Neural cell (in vitro differentiated cells): Measurements from ENCODE around the gene FOCAD. TPM values are rescaled to one million over a fixed set of nuclear protein-coding genes. Genes with fewer than 3 reads are reported as not detected.

Experiments used
- H2AFZ ChIP-seq: fragments of 200-600, 300-800 bp; sonication (generic), shearing (Covaris generic); 2 replicates; pipeline ENCODE4 v1.6.0; 2014; ENCODE audit warnings: low read depth, mild to moderate bottlenecking, antibody characterized with exemption, low read length, moderate library complexity
- H3F3A ChIP-seq: fragments of 200-600 bp; shearing (Covaris generic); 2 replicates; pipeline ENCODE4 v1.6.1; 2016; ENCODE audit warnings: mild to moderate bottlenecking, moderate library complexity, mixed read lengths, antibody characterized with exemption, low read length; ENCODE audit not compliant: insufficient read depth, poor library complexity, severe bottlenecking
- H3K27ac ChIP-seq: fragments of 200-600, 300-800 bp; sonication (generic), shearing (Covaris generic); 2 replicates; pipeline ENCODE4 v1.5.1; 2014; ENCODE audit warnings: mild to moderate bottlenecking, low read length, moderate library complexity
- H3K27me3 ChIP-seq: fragments of 300-800, 200-600 bp; sonication (generic), shearing (Covaris generic); 2 replicates; pipeline ENCODE4 v1.6.0; 2014; ENCODE audit warnings: mild to moderate bottlenecking, low read depth, low read length, moderate library complexity; ENCODE audit not compliant: insufficient read depth
- H3K36me3 ChIP-seq: fragments of 300-800, 200-600 bp; sonication (generic), shearing (Covaris generic); 2 replicates; pipeline ENCODE4 v1.5.1; 2014; ENCODE audit warnings: mild to moderate bottlenecking, antibody characterized with exemption, low read length, moderate library complexity; ENCODE audit not compliant: insufficient read depth
- H3K4me2 ChIP-seq: fragments of 300-800, 200-600 bp; sonication (generic), shearing (Covaris generic); 2 replicates; pipeline ENCODE4 v1.6.0; 2014; ENCODE audit warnings: mild to moderate bottlenecking, low read length
- H3K4me3 ChIP-seq: fragments of 300-800, 200-600 bp; sonication (generic), shearing (Covaris generic); 2 replicates; pipeline ENCODE4 v1.5.1; 2014; ENCODE audit warnings: mild to moderate bottlenecking, low read length, moderate library complexity
- H3K79me2 ChIP-seq: fragments of 200-600 bp; shearing (Covaris generic); replicated peaks from 2 replicates; pipeline ENCODE4 v1.6.0; 2014; ENCODE audit warnings: mild to moderate bottlenecking, low read length, moderate library complexity; ENCODE audit not compliant: insufficient read depth
- H3K9ac ChIP-seq: fragments of 300-800, 200-600 bp; sonication (generic), shearing (Covaris generic); 2 replicates; pipeline ENCODE4 v1.6.1; 2016; ENCODE audit warnings: mild to moderate bottlenecking, low read length, mixed read lengths
- H3K9me2 ChIP-seq: fragments of 200-600 bp; shearing (Covaris generic); 2 replicates; pipeline ENCODE4 v1.6.1; 2016; ENCODE audit warnings: mild to moderate bottlenecking, low read length, mixed read lengths; ENCODE audit not compliant: insufficient read depth
- H3K9me3 ChIP-seq: fragments of 200-600, 300-800 bp; sonication (generic), shearing (Covaris generic); 2 replicates; pipeline ENCODE4 v1.6.1; 2016; ENCODE audit warnings: mild to moderate bottlenecking, mixed run types, low read length, moderate library complexity, mixed read lengths
- H4K20me1 ChIP-seq: fragments of 200-600 bp; shearing (Covaris generic); 2 replicates; pipeline ENCODE4 v1.6.1; 2016; ENCODE audit warnings: mild to moderate bottlenecking, mixed run types; ENCODE audit not compliant: insufficient read depth
- EP300 ChIP-seq: fragments of 450-650 bp; conservative IDR thresholded peaks from 2 replicates; pipeline ENCODE4 v1.6.1; 2014; ENCODE audit warnings: antibody characterized with exemption, mild to moderate bottlenecking, moderate library complexity; ENCODE audit not compliant: poor library complexity, severe bottlenecking
- EZH2 ChIP-seq: fragments of 200-600, 300-800 bp; shearing (Covaris generic), sonication (generic); IDR thresholded peaks from 2 replicates; pipeline ENCODE4 v1.6.1; 2014; ENCODE audit warnings: antibody characterized with exemption, low read length, borderline replicate concordance, mild to moderate bottlenecking; ENCODE audit not compliant: insufficient read depth, poor library complexity, severe bottlenecking
- MXI1 ChIP-seq: fragments of 450-650 bp; conservative IDR thresholded peaks from 2 replicates; pipeline ENCODE4 v1.6.1; 2014; ENCODE audit warnings: antibody characterized with exemption, mild to moderate bottlenecking; ENCODE audit not compliant: poor library complexity, severe bottlenecking
- POLR2AphosphoS5 ChIP-seq: IDR thresholded peaks from 2 replicates; pipeline ENCODE4 v1.6.1; 2012
- RAD21 ChIP-seq: fragments of 450-650 bp; conservative IDR thresholded peaks from 2 replicates; pipeline ENCODE4 v1.6.1; 2014; ENCODE audit warnings: antibody characterized with exemption, mild to moderate bottlenecking, moderate library complexity
- SMC3 ChIP-seq: fragments of 450-650 bp; conservative IDR thresholded peaks from 2 replicates; pipeline ENCODE4 v1.6.1; 2014; ENCODE audit warnings: antibody characterized with exemption, mild to moderate bottlenecking, moderate library complexity; ENCODE audit not compliant: poor library complexity
- TAF1 ChIP-seq: IDR thresholded peaks from 2 replicates; pipeline ENCODE4 v1.6.1; 2012; ENCODE audit warnings: low read depth
- polyA minus RNA-seq: library from RNA; depleted of rRNA, polyadenylated mRNA; stranded (reverse); fragments of >200 nt; gene quantifications from 2 replicates; pipeline ENCODE4 v1.2.3, GENCODE V29; 2014
- polyA plus RNA-seq: library from polyadenylated mRNA; depleted of rRNA; stranded (reverse); fragments of >200 nt; gene quantifications from 2 replicates; pipeline ENCODE4 v1.2.3, GENCODE V29; 2014
- TF ChIP-seq, protein P1 (sequence below): fragments of 450-650 bp; IDR thresholded peaks from 2 replicates; pipeline ENCODE4 v1.5.1; 2014; ENCODE audit warnings: antibody characterized with exemption, mild to moderate bottlenecking, moderate library complexity; ENCODE audit not compliant: poor library complexity, severe bottlenecking
- TF ChIP-seq, protein P2 (sequence below): IDR thresholded peaks from 2 replicates; pipeline ENCODE4 v1.6.1; 2012; ENCODE audit warnings: borderline replicate concordance

FOCAD gene, protein sequence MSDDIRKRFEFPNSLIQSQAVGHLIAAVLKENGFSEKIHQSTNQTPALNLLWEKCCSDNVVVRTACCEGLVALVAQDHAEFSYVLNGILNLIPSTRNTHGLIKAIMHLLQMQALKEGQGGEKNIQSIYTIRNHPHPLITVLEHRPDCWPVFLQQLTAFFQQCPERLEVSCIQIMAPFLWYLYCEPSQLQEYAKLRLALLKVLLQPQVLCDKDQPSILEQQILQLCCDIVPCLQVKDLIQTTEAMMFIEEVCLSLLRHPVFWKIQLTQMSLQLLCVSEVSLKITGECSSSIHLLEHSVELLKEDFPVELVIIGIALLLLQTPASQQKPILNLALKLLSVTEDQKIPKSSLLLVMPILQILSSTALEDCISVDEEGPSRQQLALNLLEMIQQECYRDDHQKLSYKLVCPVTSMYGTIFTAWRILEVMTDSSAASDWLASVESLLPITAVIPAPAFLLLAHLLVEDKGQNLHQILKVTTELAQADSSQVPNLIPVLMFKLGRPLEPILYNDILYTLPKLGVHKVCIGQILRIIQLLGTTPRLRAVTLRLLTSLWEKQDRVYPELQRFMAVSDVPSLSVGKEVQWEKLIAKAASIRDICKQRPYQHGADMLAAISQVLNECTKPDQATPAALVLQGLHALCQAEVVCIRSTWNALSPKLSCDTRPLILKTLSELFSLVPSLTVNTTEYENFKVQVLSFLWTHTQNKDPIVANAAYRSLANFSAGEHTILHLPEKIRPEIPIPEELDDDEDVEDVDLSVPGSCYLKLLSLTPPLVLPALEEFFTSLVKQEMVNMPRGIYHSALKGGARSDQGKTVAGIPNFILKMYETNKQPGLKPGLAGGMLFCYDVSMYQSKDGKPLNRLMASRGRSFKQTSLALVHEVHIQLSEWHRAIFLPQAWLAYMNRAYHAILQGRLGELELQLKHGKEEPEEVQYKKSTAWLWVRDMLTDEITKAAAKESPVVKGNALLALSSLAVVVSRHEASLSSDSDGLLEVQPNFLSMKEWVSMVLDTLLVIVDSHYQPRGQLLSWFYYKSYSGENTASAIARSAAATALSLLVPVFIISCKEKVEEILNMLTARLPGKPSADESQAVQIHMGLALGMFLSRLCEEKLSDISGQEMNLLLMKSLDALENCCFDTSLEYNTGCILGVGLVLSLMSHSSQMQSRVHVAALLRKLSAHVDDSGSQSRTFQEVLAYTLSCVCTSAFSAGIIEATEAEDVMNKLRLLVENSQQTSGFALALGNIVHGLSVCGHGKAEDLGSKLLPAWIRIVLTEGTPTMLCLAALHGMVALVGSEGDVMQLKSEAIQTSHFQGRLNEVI (N-terminal part only)
- polyA plus RNA-seq (23.5 and 39.5 TPM in 2 replicates), polyA minus RNA-seq (108 and 165 TPM in 2 replicates)

DNA sequence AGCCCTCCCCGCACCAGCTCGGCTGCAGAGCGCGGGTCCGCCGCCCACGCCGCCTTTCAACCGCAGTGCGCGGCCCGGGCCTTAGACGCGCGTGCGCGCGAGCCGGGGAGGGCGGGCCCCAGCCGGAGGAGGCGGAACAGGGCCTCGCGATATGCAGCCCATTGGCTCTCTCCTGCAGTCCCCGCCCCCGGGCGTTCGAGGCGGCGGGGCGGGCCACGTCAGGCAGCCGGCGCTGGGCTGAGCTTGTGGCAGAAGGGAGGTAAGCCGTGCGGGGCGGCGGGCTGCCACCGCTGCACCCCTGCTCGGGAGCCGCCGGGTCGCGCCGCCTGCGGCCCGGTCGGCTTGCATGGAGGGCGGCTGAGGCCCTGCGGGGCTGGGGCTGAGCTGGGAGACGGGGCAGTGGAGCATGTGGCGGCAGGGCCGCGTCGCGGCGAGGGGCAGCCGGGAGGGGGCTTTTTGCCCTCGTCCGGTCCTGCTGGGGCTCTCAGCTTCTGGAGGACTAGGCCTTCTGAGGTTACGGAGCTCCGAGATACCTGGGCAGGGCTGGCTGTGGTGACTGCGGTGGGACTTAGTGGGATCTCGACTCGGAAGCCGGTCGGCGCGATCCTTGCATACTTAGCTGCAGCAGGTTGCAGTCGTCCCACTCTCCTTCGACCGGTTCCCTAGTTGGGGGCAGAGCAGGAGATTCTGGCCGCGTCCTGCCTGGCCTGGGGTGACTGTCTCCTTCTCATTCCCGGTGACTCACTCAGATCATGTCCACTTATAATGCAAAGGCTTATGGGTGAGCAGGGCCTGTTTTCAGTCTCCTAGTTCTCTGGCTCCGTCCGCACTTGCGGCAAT is at the start of gene FOCAD:
Gene FOCAD (plus strand): TSS at position 225 of the 840 bp plus-strand sequence. CDS start 31,095 bp downstream, outside the sequence.
- Histone ChIP-seq H3K9ac (peak within 1 kb of the TSS; percentile 75), H3K27me3 (no peaks in the 10 kb centered on the region), H3K9me3 (no peaks in the 10 kb centered on the region), H3K4me2 (peak within 1 kb of the TSS; percentile 89), H3K27ac (peak within 1 kb of the TSS; percentile 67), H3K9me2 (no peaks in the 10 kb centered on the region), H2AFZ (peak within 1 kb of the TSS; percentile 2), H4K20me1 (no peaks in the 10 kb centered on the region), H3K36me3 (no peaks in the 10 kb centered on the region), H3K79me2 (peaks cover 13% of the 10 kb centered on the region), H3K4me3 (peak within 1 kb of the TSS; percentile 85), H3F3A (no peaks in the 10 kb centered on the region)
- TF ChIP-seq, protein P1, sequence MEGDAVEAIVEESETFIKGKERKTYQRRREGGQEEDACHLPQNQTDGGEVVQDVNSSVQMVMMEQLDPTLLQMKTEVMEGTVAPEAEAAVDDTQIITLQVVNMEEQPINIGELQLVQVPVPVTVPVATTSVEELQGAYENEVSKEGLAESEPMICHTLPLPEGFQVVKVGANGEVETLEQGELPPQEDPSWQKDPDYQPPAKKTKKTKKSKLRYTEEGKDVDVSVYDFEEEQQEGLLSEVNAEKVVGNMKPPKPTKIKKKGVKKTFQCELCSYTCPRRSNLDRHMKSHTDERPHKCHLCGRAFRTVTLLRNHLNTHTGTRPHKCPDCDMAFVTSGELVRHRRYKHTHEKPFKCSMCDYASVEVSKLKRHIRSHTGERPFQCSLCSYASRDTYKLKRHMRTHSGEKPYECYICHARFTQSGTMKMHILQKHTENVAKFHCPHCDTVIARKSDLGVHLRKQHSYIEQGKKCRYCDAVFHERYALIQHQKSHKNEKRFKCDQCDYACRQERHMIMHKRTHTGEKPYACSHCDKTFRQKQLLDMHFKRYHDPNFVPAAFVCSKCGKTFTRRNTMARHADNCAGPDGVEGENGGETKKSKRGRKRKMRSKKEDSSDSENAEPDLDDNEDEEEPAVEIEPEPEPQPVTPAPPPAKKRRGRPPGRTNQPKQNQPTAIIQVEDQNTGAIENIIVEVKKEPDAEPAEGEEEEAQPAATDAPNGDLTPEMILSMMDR, result peak; percentile 51
- TF ChIP-seq POLR2AphosphoS5 (peak; percentile 92), MXI1 (peak; percentile 83), EP300 (peak; percentile 38), EZH2 (no peak), RAD21 (peak; percentile 57), SMC3 (peak; percentile 62), TAF1 (peak; percentile 77)
- TF ChIP-seq, protein P2, sequence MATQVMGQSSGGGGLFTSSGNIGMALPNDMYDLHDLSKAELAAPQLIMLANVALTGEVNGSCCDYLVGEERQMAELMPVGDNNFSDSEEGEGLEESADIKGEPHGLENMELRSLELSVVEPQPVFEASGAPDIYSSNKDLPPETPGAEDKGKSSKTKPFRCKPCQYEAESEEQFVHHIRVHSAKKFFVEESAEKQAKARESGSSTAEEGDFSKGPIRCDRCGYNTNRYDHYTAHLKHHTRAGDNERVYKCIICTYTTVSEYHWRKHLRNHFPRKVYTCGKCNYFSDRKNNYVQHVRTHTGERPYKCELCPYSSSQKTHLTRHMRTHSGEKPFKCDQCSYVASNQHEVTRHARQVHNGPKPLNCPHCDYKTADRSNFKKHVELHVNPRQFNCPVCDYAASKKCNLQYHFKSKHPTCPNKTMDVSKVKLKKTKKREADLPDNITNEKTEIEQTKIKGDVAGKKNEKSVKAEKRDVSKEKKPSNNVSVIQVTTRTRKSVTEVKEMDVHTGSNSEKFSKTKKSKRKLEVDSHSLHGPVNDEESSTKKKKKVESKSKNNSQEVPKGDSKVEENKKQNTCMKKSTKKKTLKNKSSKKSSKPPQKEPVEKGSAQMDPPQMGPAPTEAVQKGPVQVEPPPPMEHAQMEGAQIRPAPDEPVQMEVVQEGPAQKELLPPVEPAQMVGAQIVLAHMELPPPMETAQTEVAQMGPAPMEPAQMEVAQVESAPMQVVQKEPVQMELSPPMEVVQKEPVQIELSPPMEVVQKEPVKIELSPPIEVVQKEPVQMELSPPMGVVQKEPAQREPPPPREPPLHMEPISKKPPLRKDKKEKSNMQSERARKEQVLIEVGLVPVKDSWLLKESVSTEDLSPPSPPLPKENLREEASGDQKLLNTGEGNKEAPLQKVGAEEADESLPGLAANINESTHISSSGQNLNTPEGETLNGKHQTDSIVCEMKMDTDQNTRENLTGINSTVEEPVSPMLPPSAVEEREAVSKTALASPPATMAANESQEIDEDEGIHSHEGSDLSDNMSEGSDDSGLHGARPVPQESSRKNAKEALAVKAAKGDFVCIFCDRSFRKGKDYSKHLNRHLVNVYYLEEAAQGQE, result no peak
